Upper lobe of left lung (tissue), 4 donors: ENCODE results near the gene HIRA.

Source experiments
- CTCF ChIP-seq, 6 experiments: fragments of 450-650 bp in 4 of 6; fragments of 200-600 bp in 2 of 6; sonication (generic) in 2 of 6; IDR thresholded peaks; one replicate each; pipeline ENCODE4 v1.5.1; 2016 to 2019; ENCODE audit warnings: antibody characterized with exemption in 6 of 6
- EP300 ChIP-seq, 4 donors: sonication (generic); formaldehyde crosslinking; IDR thresholded peaks; one replicate each; pipeline ENCODE4 v1.5.1; 2017; ENCODE audit warnings: antibody characterized with exemption in 4 of 4, control low read depth in 2 of 4

GRCh38 chr22:19455585-19456370 lies 24.2 kb upstream of the HIRA start:
- TF ChIP-seq CTCF (IDR thresholded peaks at IDR 0.05) = no peak
- TF ChIP-seq EP300 (IDR thresholded peaks at IDR 0.05) = no peak
